ENCODE data around the gene GJB5.

GJB5 gene

GRCh38 chr1:34794790-34795180 lies 39.9 kb downstream of the GJB5 start:
- DNase-seq (ENCODE audit: low read depth): no peak

GRCh38 chr1:34795916-34796315 lies 41.1 kb downstream of the GJB5 start:
- no peak for DNase-seq (ENCODE audit: low read depth)

GRCh38 chr1:34796990-34797389 lies 42.1 kb downstream of the GJB5 start:
- DNase-seq (ENCODE audit: low read depth): no peak

- no peak for DNase-seq (ENCODE audit: low read depth)
These were observed 45.4 kb downstream of the GJB5 start for GRCh38 chr1:34800214-34800613.

GRCh38 chr1:34803770-34804169 lies 48.9 kb downstream of the GJB5 start:
- DNase-seq (ENCODE audit: low read depth): no peak

- no peak for DNase-seq (ENCODE audit: low read depth)
These were observed 51.5 kb downstream of the GJB5 start for GRCh38 chr1:34806396-34806795.

All from activated T-helper 9 cell treated with anti-CD3 and anti-CD28 coated beads, Interleukin-2, amount 50 U/mL, for 16 hours (primary cell).